Central memory CD8-positive, alpha-beta T cell (primary cell): ENCODE data around the gene MATN1.
A peak's percentile ranks its signal among the peaks of the same experiment; 100 is the strongest.

Source experiments
- ATAC-seq: fragments of 150-1000 bp; cut with Tn5 transposase; replicated peaks from 2 replicates; pipeline ENCODE4 v1.10.0; 2022; ENCODE audit warnings: mild to moderate bottlenecking, moderate FRiP score, moderate number of reproducible peaks; ENCODE audit not compliant: poor library complexity, severe bottlenecking; ENCODE audit errors: extremely low read depth
- DNase-seq, 2 donors: peaks; one replicate each; pipeline ENCODE4 v3.0.0; 2021; ENCODE audit warnings: low spot score in 2 of 2
- H3K27ac Mint-ChIP-seq: one replicate; pipeline ENCODE4 v1.8.0; 2022; ENCODE audit warnings: low read depth, mild to moderate bottlenecking, moderate library complexity, mixed read lengths
- H3K27me3 Mint-ChIP-seq: one replicate; pipeline ENCODE4 v1.8.0; 2022; ENCODE audit warnings: mixed read lengths
- H3K36me3 Mint-ChIP-seq: one replicate; pipeline ENCODE4 v1.8.0; 2022; ENCODE audit warnings: mild to moderate bottlenecking, moderate library complexity, mixed read lengths; ENCODE audit not compliant: insufficient read depth
- H3K4me1 Mint-ChIP-seq: one replicate; pipeline ENCODE4 v1.8.0; 2022; ENCODE audit warnings: mixed read lengths
- H3K4me3 Mint-ChIP-seq: one replicate; pipeline ENCODE4 v1.8.0; 2022; ENCODE audit warnings: mild to moderate bottlenecking, moderate library complexity, mixed read lengths
- H3K9me3 Mint-ChIP-seq: one replicate; pipeline ENCODE4 v1.8.0; 2022; ENCODE audit warnings: mixed read lengths

Gene MATN1

DNA sequence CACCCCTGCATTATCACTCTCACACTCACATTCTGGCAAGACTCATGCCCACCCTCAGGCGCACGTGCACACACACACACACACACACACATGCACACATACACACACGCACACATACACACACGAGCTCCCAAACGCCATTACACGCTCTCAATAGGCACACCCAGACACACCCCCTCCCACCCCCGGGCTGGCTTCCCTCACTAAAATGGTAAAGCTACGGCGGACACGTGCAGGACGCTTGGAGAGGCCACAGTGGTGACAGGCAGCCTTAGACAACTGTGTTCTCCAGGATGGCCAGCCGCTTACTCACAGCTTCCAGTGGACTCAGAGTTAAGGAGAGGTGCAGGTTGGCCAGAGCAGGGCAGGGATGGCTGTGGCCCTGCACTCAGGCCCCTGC lies 10.1 kb downstream of the MATN1 start:
- Mint-ChIP-seq H3K9me3 (no peaks in the 10 kb centered on the region), H3K27ac (no peak overlapping the region), H3K4me1 (peaks cover 12% of the 10 kb centered on the region), H3K36me3 (peaks cover 6% of the 10 kb centered on the region), H3K27me3 (peaks cover 52% of the 10 kb centered on the region), H3K4me3 (no peak overlapping the region)
- no peak for DNase-seq
- no peak for ATAC-seq

GRCh38 chr1:30712583-30712982 lies 10.8 kb downstream of the MATN1 start:
- H3K4me1 Mint-ChIP-seq = peaks cover 11% of the 10 kb centered on the region
- DNase-seq = no peak
- peaks cover 57% of the 10 kb centered on the region for H3K27me3 Mint-ChIP-seq
- H3K27ac Mint-ChIP-seq = no peak overlapping the region
- H3K4me3 Mint-ChIP-seq = no peak overlapping the region
- ATAC-seq = no peak
- no peaks in the 10 kb centered on the region for H3K9me3 Mint-ChIP-seq
- no peaks in the 10 kb centered on the region for H3K36me3 Mint-ChIP-seq

DNA sequence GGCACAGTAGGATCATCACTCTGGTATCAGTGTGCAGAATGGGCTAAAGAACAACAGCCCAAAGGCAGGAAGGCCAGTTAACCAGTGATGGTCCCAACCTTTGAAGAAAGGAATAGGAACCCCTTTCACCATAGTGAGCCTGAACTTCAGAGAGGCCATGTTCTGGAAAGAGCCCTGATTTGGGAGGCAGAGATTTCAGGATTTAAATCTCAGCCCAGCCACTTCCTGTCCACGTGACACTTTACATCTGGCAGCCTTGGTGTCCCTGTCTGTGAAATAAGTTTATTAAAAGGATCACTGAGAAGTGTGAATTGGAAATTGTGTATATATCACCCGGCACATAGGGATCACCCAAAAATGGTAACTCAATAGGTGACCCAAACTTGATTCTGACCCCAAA lies 13.0 kb downstream of the MATN1 start:
- H3K9me3 Mint-ChIP-seq = no peaks in the 10 kb centered on the region
- peaks cover 7% of the 10 kb centered on the region for H3K4me1 Mint-ChIP-seq
- DNase-seq (no peak), ATAC-seq (no peak)
- H3K4me3 Mint-ChIP-seq = no peak overlapping the region
- peaks cover 57% of the 10 kb centered on the region for H3K27me3 Mint-ChIP-seq
- no peaks in the 10 kb centered on the region for H3K36me3 Mint-ChIP-seq
- no peak overlapping the region for H3K27ac Mint-ChIP-seq

GRCh38 chr1:30708361-30708728 lies 15.0 kb downstream of the MATN1 start:
- Mint-ChIP-seq H3K36me3 (no peaks in the 10 kb centered on the region), H3K27me3 (peaks cover 54% of the 10 kb centered on the region), H3K9me3 (no peaks in the 10 kb centered on the region), H3K27ac (no peak overlapping the region), H3K4me1 (peaks cover 7% of the 10 kb centered on the region), H3K4me3 (no peak overlapping the region)
- no peak for DNase-seq
- ATAC-seq = no peak

- Mint-ChIP-seq H3K27ac (no peak overlapping the region), H3K36me3 (no peaks in the 10 kb centered on the region), H3K4me3 (no peak overlapping the region), H3K27me3 (peaks cover 48% of the 10 kb centered on the region), H3K9me3 (no peaks in the 10 kb centered on the region), H3K4me1 (peaks cover 7% of the 10 kb centered on the region)
- DNase-seq = peak; percentile 31 to 33
- ATAC-seq = no peak
Measured at GRCh38 chr1:30707412-30708360, 15.7 kb downstream of the MATN1 start.

GRCh38 chr1:30706528-30706927 lies 16.9 kb downstream of the MATN1 start:
- Mint-ChIP-seq H3K4me3 (no peak overlapping the region), H3K27me3 (peaks cover 36% of the 10 kb centered on the region), H3K4me1 (peaks cover 7% of the 10 kb centered on the region), H3K36me3 (no peaks in the 10 kb centered on the region), H3K27ac (no peak overlapping the region), H3K9me3 (no peaks in the 10 kb centered on the region)
- no peak for ATAC-seq
- DNase-seq = no peak

GRCh38 chr1:30705698-30706097 lies 17.7 kb downstream of the MATN1 start:
- ATAC-seq (no peak), DNase-seq (no peak)
- H3K4me3 Mint-ChIP-seq = no peak overlapping the region
- no peaks in the 10 kb centered on the region for H3K9me3 Mint-ChIP-seq
- no peaks in the 10 kb centered on the region for H3K36me3 Mint-ChIP-seq
- H3K4me1 Mint-ChIP-seq = peaks cover 7% of the 10 kb centered on the region
- H3K27me3 Mint-ChIP-seq = peaks cover 29% of the 10 kb centered on the region
- H3K27ac Mint-ChIP-seq = no peak overlapping the region

- ATAC-seq (no peak), DNase-seq (no peak)
- Mint-ChIP-seq H3K36me3 (no peaks in the 10 kb centered on the region), H3K9me3 (no peaks in the 10 kb centered on the region), H3K4me3 (no peak overlapping the region), H3K27me3 (peaks cover 21% of the 10 kb centered on the region), H3K27ac (no peak overlapping the region), H3K4me1 (peaks cover 7% of the 10 kb centered on the region)
Measured at GRCh38 chr1:30704765-30705509, 18.4 kb downstream of the MATN1 start.

DNA sequence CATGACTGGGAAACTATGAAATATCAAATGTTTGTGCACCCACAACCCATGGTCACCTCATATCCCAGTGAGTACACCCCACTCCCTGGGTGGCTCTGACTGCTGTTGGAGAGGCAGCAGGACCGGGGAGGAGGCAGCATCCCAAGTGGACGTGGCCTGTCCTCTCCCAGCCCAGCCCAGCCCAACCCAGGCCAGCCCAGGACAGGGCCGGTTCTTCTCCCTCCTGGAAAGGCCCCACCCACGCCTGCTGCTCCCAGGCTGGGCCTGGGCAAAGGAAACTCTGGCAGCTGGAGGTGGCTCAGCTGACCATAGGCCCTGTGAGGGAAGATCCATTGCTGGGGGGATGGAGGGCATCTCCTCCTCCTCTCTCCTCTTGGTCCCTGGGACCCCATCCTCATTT lies 19.1 kb downstream of the MATN1 start:
- ATAC-seq = no peak
- Mint-ChIP-seq H3K4me1 (peaks cover 7% of the 10 kb centered on the region), H3K27ac (no peak overlapping the region), H3K4me3 (no peak overlapping the region), H3K36me3 (no peaks in the 10 kb centered on the region), H3K27me3 (peaks cover 14% of the 10 kb centered on the region), H3K9me3 (no peaks in the 10 kb centered on the region)
- no peak for DNase-seq

DNA sequence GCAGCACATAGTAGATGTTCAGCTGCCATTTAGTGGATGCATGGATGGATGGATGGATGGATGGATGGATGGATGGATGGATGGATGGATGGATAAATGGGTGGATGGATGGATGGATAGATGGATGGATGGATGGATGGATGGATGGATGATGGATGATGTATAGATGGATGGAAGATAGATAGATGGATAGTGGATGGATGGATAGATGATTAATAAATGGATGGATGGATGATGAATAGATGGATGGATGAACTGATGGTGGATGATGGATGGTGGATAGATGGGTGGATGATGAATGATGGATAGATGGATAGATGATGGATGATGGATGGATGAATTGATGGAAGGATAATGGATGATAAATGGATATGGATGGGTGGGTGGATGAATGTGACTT lies 20.6 kb downstream of the MATN1 start:
- DNase-seq (no peak), ATAC-seq (no peak)
- Mint-ChIP-seq H3K27ac (no peak overlapping the region), H3K9me3 (no peaks in the 10 kb centered on the region), H3K27me3 (no peaks in the 10 kb centered on the region), H3K4me3 (no peak overlapping the region), H3K4me1 (no peaks in the 10 kb centered on the region), H3K36me3 (no peaks in the 10 kb centered on the region)

DNA sequence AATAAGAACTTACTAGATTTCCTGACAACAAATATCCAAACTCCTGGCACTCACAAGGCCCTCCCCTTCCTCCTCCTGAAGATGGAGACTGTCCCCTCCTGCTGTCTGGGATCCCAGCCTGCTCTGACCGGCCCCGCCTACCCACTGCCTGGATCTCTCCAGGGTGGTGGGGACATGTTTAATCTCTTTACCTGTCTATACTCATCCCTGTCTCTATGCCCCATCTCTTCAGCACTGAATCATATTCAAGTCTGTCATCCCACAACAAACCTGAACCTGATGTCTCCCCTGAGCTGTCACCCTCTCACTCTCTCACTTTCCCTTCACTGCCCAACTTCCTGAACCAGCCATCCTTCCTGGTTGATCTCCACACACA lies 22.1 kb downstream of the MATN1 start:
- no peak overlapping the region for H3K4me3 Mint-ChIP-seq
- H3K27me3 Mint-ChIP-seq = no peaks in the 10 kb centered on the region
- DNase-seq = no peak
- no peaks in the 10 kb centered on the region for H3K36me3 Mint-ChIP-seq
- no peaks in the 10 kb centered on the region for H3K4me1 Mint-ChIP-seq
- no peaks in the 10 kb centered on the region for H3K9me3 Mint-ChIP-seq
- ATAC-seq = no peak
- H3K27ac Mint-ChIP-seq = no peak overlapping the region

DNA sequence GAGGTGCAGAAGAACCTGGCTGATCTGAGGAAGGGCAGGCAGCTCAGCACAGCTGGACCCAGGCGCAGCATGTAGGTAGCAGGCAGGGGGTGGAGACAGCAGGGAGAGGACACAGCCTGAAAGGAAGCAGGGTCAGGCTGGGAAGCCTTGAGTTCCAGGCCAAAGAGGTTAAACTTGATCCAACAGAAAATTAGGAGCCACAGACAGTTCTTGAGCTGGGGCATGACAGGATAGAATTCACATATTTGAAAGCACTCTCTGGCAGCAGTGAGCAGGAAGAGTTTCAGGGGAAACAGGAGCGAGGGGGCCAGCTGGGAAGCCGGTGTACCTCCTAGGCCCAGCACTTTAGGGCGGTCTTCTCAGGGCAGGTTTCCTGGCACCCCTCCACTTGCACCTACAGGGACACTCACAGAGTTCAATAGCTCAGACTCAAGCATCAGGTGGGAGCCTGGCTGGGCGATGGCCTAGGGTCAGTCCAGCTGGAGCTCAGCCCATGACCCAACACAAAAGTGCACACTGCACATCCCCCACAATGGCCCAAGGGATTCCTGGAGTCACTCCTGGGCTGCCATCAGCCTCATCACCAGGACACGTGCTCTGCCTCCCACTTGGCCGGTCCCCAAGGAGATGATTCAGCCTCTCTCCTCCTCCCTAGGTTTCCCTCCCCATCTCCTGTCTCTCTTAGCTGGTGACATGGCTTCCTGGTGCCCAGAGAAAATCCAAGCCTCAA lies 22.7 kb downstream of the MATN1 start:
- H3K4me3 Mint-ChIP-seq = no peak overlapping the region
- ATAC-seq (no peak), DNase-seq (no peak)
- no peak overlapping the region for H3K27ac Mint-ChIP-seq
- no peaks in the 10 kb centered on the region for H3K36me3 Mint-ChIP-seq
- no peaks in the 10 kb centered on the region for H3K4me1 Mint-ChIP-seq
- no peaks in the 10 kb centered on the region for H3K27me3 Mint-ChIP-seq
- no peaks in the 10 kb centered on the region for H3K9me3 Mint-ChIP-seq
